Left renal pelvis (tissue), 4 donors: Measurements from ENCODE around the gene LRRC15. TPM values are rescaled to one million over a fixed set of nuclear protein-coding genes. Genes with fewer than 3 reads are reported as not detected.
A peak's percentile ranks its signal among the peaks of the same experiment; 100 is the strongest.

Source experiments
- DNase-seq, 4 donors: peaks; one replicate each; pipeline ENCODE4 v3.0.0-alpha.2; 2013; ENCODE audit warnings: low read depth in 4 of 4, low spot score in 3 of 4
- polyA plus RNA-seq, 4 donors: library from polyadenylated mRNA; unstranded; fragments of 120-200 nt; gene quantifications; one replicate each; pipeline ENCODE4 v1.2.1, GENCODE V29; 2013; ENCODE audit not compliant: insufficient read length in 4 of 4

LRRC15 gene
- under 1 TPM in 1 of 4 donors, not detected in 3; 0.09 TPM for polyA plus RNA-seq

DNA sequence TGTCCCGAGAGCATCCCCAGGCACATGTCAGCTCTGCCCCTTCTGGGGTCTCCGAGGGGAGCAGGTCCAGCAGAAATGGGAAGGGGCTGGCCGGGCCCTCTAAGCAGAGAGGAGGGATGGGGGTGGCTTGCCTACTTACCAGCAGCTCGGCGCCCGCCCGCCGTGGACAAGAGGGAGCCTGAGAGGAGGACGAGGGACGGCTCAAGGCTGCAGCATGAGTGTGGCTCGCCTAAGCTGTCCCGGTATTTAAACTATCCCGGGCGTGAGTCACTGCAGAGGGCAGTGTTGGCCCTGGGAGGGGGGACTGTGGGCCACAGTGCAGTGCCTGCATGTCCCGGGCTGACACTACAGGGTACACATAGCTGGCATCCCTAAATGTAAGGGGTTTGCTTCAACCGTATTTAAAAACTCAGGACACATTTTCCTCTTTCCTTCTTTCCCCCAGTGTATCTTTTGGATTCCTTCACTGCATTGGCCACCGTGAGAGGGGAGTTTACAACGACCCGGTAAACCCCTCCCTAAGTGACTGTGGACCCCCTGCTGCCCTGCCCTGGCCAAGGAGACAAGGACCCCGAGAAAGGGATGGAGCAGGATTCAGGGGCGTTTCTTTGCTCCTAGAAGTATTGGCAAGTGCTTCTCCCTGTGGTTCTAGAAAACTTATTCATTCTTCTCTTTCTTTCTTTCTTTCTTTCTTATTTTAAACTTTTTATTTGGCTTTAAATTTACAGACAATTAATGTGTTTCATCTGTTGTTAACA, at the start of gene LRRC15:
Gene LRRC15, minus strand, starts transcription at position 222 of the 758 bp plus-strand sequence. CDS start 8,700 bp downstream, outside the sequence.
- DNase-seq, result no peak

- no peak for DNase-seq
These were observed 49.1 kb upstream of the LRRC15 start for GRCh38 chr3:194418671-194419070.

DNA sequence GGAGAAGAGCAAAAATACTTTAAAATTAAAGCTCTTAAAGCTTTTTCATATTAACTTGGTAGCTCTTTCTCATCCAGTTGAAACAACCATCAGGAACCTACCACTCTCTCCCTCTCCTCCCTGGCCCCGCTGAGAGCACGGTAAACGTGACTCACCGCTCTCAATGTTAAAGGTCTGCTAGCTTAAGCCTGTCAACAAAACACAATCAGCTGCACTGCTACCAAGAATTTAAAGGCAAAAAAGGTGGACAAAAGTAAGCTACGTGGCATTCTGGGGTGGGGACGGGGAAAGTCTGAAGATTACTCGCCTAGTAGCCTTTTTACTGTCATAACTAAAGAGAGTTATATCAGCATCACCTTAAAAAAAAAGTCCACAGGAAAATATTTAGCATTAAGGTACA, 37.9 kb upstream of the LRRC15 start:
- no peak for DNase-seq

DNA sequence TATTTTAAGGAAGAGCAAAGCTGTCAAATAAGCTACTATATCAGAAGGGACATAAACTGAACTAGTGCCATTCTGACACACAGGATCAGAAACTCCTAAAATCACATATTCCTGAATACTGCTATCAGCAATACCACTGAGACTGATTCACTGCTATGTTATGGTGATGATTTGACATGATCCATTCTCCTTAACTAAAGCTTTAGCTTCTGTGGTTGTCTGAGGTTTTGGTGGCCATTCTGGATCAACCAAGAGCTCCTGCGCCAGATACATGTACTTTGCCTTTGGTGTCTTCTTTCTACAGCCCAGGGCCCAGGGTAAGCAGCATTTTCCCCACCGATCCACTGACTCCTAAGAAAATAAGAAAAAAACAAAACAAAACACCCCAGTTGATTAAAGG, 36.2 kb upstream of the LRRC15 start:
- DNase-seq, result no peak

- DNase-seq, result no peak
These were observed 35.0 kb upstream of the LRRC15 start for GRCh38 chr3:194404365-194405140.

DNA sequence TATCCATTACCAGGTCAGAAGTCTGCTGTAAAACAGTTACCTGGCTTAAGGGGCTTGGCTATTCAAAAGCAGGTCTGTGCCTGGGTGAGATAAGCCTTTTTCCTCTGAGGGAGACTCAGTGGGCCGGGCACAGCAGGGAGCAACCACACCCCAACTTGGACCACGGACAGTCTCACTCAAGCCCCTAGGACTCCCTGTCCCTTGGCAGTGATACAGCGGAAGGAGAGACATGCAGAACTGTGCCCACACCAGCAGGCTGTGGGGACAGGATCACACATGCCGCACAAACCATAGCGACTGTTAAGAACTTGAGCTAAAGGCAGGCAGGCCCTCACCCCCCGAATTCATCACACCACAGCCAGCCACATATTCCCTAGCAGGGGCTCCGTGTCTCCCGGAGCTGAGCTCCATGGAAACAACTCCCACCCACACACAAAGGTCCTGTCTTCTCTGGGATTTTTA, 32.4 kb upstream of the LRRC15 start:
- DNase-seq, result no peak

- no peak for DNase-seq
These were observed 31.8 kb upstream of the LRRC15 start for GRCh38 chr3:194401346-194401745.

- DNase-seq, result no peak
These were observed 30.4 kb upstream of the LRRC15 start for GRCh38 chr3:194399874-194400411.

GRCh38 chr3:194399166-194399565, 29.6 kb upstream of the LRRC15 start, which contains the start of gene GP5:
Gene GP5, minus strand, starts transcription at chr3:194399266. Its CDS starts 984 bp downstream, at chr3:194398282.
- no peak for DNase-seq

GRCh38 chr3:194397757-194398312, 28.3 kb upstream of the LRRC15 start:
- DNase-seq, result no peak

DNA sequence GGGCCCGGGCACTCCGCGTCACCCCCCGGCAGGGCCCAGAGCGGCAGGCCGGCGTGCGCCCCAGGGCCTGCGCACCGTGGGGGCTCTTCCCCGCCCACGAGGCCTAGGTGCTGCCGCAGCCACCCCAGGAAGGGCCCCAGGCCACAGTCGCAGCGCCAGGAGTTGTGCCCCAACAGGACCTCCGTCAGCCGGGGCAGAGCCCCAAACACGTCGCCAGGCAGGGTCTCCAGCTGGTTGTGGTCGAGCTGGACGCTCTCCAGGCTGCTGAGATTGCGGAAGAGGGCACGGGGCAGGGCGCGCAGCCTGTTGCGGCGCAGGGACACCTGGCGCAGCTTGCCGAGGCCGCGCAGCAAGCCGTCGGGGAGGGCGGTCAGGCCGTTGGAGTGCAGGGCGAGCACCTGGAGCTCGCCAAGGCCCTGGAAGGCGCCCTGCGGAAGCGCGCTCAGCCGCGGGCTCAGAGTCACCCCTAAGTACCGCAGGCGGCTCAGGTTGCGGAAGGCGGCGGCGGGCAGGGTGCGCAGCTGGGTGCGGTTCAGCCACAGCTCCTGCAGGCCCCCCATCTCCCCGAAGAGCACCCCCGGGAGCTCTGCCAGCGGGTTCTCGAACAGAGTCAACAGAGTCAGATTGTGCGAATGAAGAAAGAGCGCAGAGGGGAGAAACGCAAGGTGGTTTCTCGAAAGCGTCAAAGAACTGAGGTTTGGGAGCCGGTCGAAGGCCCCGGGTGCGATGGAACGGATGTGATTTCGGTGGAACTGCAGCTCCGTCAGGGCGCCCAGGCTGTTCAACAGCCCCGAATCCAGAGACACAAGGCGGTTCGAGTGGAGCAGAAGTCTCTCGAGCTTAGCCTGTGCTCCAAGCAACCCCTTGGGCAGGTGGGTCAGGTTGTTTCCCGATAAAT, 27.6 kb upstream of the LRRC15 start:
- DNase-seq, result no peak

GRCh38 chr3:194396539-194396858, 27.0 kb upstream of the LRRC15 start:
- no peak for DNase-seq

DNA sequence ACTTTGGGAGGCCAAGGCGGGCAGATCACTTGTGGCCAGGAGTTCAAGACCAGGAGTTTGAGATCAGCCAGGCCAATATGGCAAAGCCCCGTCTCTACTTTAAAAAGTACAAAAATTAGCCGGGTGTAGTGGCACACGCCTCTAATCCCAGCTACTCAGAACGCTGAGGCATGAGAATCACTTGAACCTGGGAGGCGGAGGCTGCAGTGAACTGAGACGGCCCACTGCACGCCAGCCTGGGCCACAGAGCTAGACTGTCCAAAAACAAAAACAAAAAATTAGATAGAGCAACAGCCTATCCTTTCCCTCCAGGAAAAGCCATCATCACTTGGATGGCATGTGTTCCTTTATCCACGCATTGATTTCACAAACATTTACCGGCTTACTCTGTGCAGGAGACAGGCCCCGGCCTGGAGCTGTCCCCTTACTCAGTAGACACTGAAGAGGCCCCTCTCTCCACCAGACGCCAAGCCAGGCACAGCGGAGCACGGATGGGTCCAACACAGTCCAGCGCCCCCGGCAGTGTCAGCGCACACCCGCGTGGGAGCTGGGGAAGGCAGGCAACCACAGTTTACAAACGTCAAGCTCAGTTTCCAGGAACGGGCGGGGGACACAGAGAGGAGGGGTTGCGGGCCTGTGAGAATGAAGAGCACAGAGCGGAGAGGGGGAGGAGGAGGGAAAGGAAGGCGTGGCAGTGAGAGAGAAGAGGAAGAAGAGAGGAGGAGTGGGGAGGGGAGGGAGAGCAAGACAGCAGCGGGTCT, 26.4 kb upstream of the LRRC15 start:
- DNase-seq, result peak in 2 of 4 donors; percentile 54 to 57

DNA sequence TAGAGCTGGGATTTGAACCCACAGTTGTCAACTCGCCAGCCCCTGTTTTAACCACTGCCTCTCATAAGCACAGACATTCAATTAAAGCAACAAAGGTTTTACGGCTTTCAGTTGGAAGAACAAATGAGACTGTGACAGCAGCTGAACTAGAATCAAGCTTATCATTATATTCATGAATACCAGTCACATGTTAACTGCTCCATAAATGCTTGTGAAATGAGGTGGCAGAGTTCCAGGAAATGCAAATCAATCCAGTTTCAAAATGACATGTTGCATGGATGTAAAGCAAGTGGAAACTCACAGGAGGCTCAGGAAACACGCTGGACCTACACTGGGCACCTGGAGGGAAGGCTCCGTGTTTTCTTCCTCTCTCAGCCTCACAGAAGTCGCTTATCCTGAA, 25.7 kb upstream of the LRRC15 start:
- DNase-seq, result no peak

GRCh38 chr3:194392576-194392975, 23.0 kb upstream of the LRRC15 start:
- DNase-seq, result no peak

- no peak for DNase-seq
These were observed 21.3 kb upstream of the LRRC15 start for GRCh38 chr3:194390835-194391234.

DNA sequence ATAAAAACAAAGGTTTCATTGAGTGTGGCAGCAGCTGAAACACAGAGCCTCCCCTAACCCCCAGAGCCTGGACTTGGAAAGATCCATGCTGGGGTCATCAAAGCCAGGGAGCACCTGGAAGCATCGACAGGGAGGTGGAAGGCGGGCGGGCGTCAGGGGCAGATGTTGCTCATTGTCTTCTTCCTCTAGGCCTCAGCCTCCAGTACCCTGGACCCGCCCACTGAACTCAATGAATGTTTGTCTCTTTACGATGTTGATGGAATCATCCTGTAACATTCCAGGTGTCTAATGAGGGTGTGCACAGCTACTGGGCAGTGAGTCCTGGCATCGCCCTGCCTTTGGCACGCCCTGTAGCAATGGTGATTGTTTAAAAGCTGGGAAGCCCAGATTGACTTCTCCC, 19.7 kb upstream of the LRRC15 start:
- DNase-seq, result no peak

- DNase-seq, result no peak
These were observed 18.4 kb upstream of the LRRC15 start for GRCh38 chr3:194387926-194388418.

DNA sequence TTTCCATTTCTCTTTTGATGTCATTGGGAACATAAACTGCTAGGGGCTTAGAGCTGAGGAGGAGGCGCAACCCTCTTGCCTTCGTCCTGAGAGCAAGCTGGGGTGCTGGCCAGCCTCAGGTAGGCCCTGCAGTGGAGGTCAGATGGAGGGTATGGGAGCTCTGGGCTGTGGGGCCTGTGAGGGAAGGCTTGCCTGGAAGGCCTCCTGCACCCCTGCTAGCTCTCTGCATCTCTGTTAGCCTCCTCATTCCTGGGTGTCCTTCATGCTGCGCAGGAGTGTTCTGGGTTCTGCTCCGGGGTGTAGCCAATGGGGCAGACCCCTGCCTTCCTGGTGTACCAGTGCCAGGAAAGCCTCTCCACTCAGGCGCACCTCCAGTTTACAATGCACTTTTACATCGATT, 17.7 kb upstream of the LRRC15 start:
- DNase-seq, result no peak
